Loucy (cell line): ENCODE measurements around the gene DIP2B.

Experiments used
- H2AFZ ChIP-seq: fragments of 200-600 bp; sonication (generic); 2 replicates; pipeline ENCODE4 v1.6.0; 2016; ENCODE audit warnings: antibody characterized with exemption, mild to moderate bottlenecking, low read length, moderate library complexity
- H3F3A ChIP-seq: fragments of 200-600 bp; 2 replicates; pipeline ENCODE4 v1.6.0; 2016; ENCODE audit warnings: antibody characterized with exemption, low read depth, mild to moderate bottlenecking
- H3K27me3 ChIP-seq: fragments of 200-600 bp; sonication (generic); 2 replicates; pipeline ENCODE4 v1.6.1; 2014; ENCODE audit warnings: low read length, mild to moderate bottlenecking; ENCODE audit not compliant: insufficient read depth, poor library complexity, severe bottlenecking
- H3K36me3 ChIP-seq: fragments of 200-600 bp; sonication (generic); 2 replicates; pipeline ENCODE4 v1.6.1; 2016; ENCODE audit warnings: low read length; ENCODE audit not compliant: insufficient read depth
- H3K4me1 ChIP-seq: fragments of 200-600 bp; sonication (generic); 2 replicates; pipeline ENCODE4 v1.5.1; 2014; ENCODE audit warnings: low read length, mild to moderate bottlenecking; ENCODE audit not compliant: insufficient read depth, poor library complexity, severe bottlenecking
- H3K4me2 ChIP-seq: fragments of 200-600 bp; sonication (generic); 2 replicates; pipeline ENCODE4 v1.6.0; 2014; ENCODE audit warnings: antibody characterized with exemption, low read length, low read depth, mild to moderate bottlenecking; ENCODE audit not compliant: poor library complexity, severe bottlenecking
- H3K4me3 ChIP-seq: fragments of 200-600 bp; sonication (generic); 2 replicates; pipeline ENCODE4 v1.5.1; 2014; ENCODE audit warnings: low read length, mild to moderate bottlenecking, mixed read lengths; ENCODE audit not compliant: poor library complexity, severe bottlenecking
- H3K79me2 ChIP-seq: fragments of 200-600 bp; sonication (generic); 2 replicates; pipeline ENCODE4 v1.6.1; 2014; ENCODE audit warnings: low read length; ENCODE audit not compliant: insufficient read depth
- H3K9ac ChIP-seq: fragments of 200-600 bp; sonication (generic); 2 replicates; pipeline ENCODE4 v1.6.0; 2014; ENCODE audit warnings: mild to moderate bottlenecking, low read depth, low read length, moderate library complexity; ENCODE audit not compliant: poor library complexity, severe bottlenecking
- H3K9me2 ChIP-seq: fragments of 200-600 bp; sonication (generic); replicated peaks from 2 replicates; pipeline ENCODE4 v1.6.1; 2016; ENCODE audit warnings: low read depth, low read length, mixed read lengths
- H3K9me3 ChIP-seq: fragments of 200-600 bp; sonication (generic); 2 replicates; pipeline ENCODE4 v1.6.1; 2014; ENCODE audit warnings: mild to moderate bottlenecking, antibody characterized with exemption, low read length, low read depth; ENCODE audit not compliant: insufficient read depth
- H4K20me1 ChIP-seq: fragments of 200-600 bp; sonication (generic); 2 replicates; pipeline ENCODE4 v1.6.0; 2014; ENCODE audit warnings: antibody characterized with exemption, low read length, mild to moderate bottlenecking; ENCODE audit not compliant: insufficient read depth, poor library complexity, severe bottlenecking
- CTCF ChIP-seq: fragments of 200-600 bp; sonication (generic); conservative IDR thresholded peaks from 2 replicates; pipeline ENCODE4 v1.5.1; 2014; ENCODE audit warnings: mild to moderate bottlenecking, antibody characterized with exemption, low read length
- EZH2phosphoT487 ChIP-seq: fragments of 200-600 bp; IDR thresholded peaks from 2 replicates; pipeline ENCODE4 v1.6.1; 2018; ENCODE audit warnings: antibody characterized with exemption, mild to moderate bottlenecking, moderate library complexity, borderline replicate concordance

Gene DIP2B

GRCh38 chr12:50612882-50613281 lies 108.1 kb downstream of the DIP2B start:
- Histone ChIP-seq H3K4me1 (peaks cover 22% of the 10 kb centered on the region), H3K27me3 (no peaks in the 10 kb centered on the region), H3K4me3 (no peak overlapping the region), H2AFZ (no peak overlapping the region), H3K79me2 (peaks cover 75% of the 10 kb centered on the region), H3K4me2 (no peak overlapping the region), H3K9me3 (no peaks in the 10 kb centered on the region), H3K9ac (no peak overlapping the region), H3F3A (no peaks in the 10 kb centered on the region), H3K36me3 (no peaks in the 10 kb centered on the region; the same call in 1 of the 2 replicates), H3K9me2 (no peaks in the 10 kb centered on the region), H4K20me1 (no peaks in the 10 kb centered on the region)
- TF ChIP-seq CTCF = no peak
- no peak for TF ChIP-seq EZH2phosphoT487

GRCh38 chr12:50613463-50613862 lies 108.7 kb downstream of the DIP2B start:
- Histone ChIP-seq H3K27me3 (no peaks in the 10 kb centered on the region), H3K4me1 (peaks cover 27% of the 10 kb centered on the region), H4K20me1 (no peaks in the 10 kb centered on the region), H3K4me3 (no peak overlapping the region), H3K9me2 (no peaks in the 10 kb centered on the region), H3F3A (no peaks in the 10 kb centered on the region), H3K79me2 (peaks cover 76% of the 10 kb centered on the region), H3K9ac (no peak overlapping the region), H3K36me3 (no peaks in the 10 kb centered on the region; the same call in 1 of the 2 replicates), H3K4me2 (no peak overlapping the region), H3K9me3 (no peaks in the 10 kb centered on the region), H2AFZ (no peak overlapping the region)
- TF ChIP-seq EZH2phosphoT487 (no peak), CTCF (no peak)

GRCh38 chr12:50614167-50614759 lies 109.5 kb downstream of the DIP2B start:
- Histone ChIP-seq H2AFZ (no peak overlapping the region), H3K27me3 (no peaks in the 10 kb centered on the region), H3K9me3 (no peaks in the 10 kb centered on the region), H3K9ac (no peak overlapping the region), H3K4me1 (peaks cover 35% of the 10 kb centered on the region), H3K9me2 (no peaks in the 10 kb centered on the region), H4K20me1 (no peaks in the 10 kb centered on the region), H3K36me3 (no peaks in the 10 kb centered on the region; the same call in 1 of the 2 replicates), H3K79me2 (peaks cover 82% of the 10 kb centered on the region), H3F3A (no peaks in the 10 kb centered on the region), H3K4me3 (no peak overlapping the region), H3K4me2 (no peak overlapping the region)
- no peak for TF ChIP-seq EZH2phosphoT487
- no peak for TF ChIP-seq CTCF
